Smooth muscle cell (in vitro differentiated cells): ENCODE data around the gene WNT4. TPM values are rescaled to one million over a fixed set of nuclear protein-coding genes. Genes with fewer than 3 reads are reported as not detected.

Experiments used
- DNase-seq: peaks from one replicate; lab custom pipeline; 2025; ENCODE audit not compliant: unreplicated experiment; lab: John Stamatoyannopoulos, UW
- H2AFZ ChIP-seq: fragments of 200-600 bp; sonication (generic); 2 replicates; pipeline ENCODE4 v1.6.0; 2016; ENCODE audit warnings: antibody characterized with exemption, low read depth, mild to moderate bottlenecking
- H3F3A ChIP-seq: fragments of 200-600 bp; sonication (generic); 2 replicates; pipeline ENCODE4 v1.6.0; 2017; ENCODE audit warnings: antibody characterized with exemption, low read depth
- H3K27ac ChIP-seq: fragments of 200-600 bp; sonication (generic); 2 replicates; pipeline ENCODE4 v1.5.1; 2016; ENCODE audit warnings: low read depth, mild to moderate bottlenecking
- H3K27me3 ChIP-seq: fragments of 200-600 bp; sonication (generic); 2 replicates; pipeline ENCODE4 v1.6.1; 2016; ENCODE audit warnings: low read depth, mild to moderate bottlenecking
- H3K36me3 ChIP-seq: fragments of 200-600 bp; sonication (generic); 2 replicates; pipeline ENCODE4 v1.5.1; 2016; ENCODE audit warnings: low read depth
- H3K4me1 ChIP-seq: fragments of 200-600 bp; sonication (generic); 2 replicates; pipeline ENCODE4 v1.5.1; 2016; ENCODE audit warnings: low read depth
- H3K4me2 ChIP-seq: fragments of 200-600 bp; sonication (generic); 2 replicates; pipeline ENCODE4 v1.6.0; 2016; ENCODE audit warnings: mild to moderate bottlenecking
- H3K4me3 ChIP-seq: fragments of 200-600 bp; sonication (generic); 2 replicates; pipeline ENCODE4 v1.5.1; 2016; ENCODE audit warnings: mild to moderate bottlenecking
- H3K79me2 ChIP-seq: fragments of 200-600 bp; sonication (generic); 2 replicates; pipeline ENCODE4 v1.6.0; 2016; ENCODE audit warnings: low read depth, mild to moderate bottlenecking
- H3K9ac ChIP-seq: fragments of 200-600 bp; sonication (generic); 2 replicates; pipeline ENCODE4 v1.6.0; 2016; ENCODE audit warnings: low read depth
- H3K9me3 ChIP-seq: fragments of 200-600 bp; sonication (generic); replicated peaks from 2 replicates; pipeline ENCODE4 v1.5.1; 2016; ENCODE audit warnings: low read depth
- H4K20me1 ChIP-seq: fragments of 200-600 bp; sonication (generic); 2 replicates; pipeline ENCODE4 v1.6.0; 2016; ENCODE audit warnings: low read depth
- CTCF ChIP-seq: fragments of 200-600 bp; sonication (generic); IDR thresholded peaks from 2 replicates; pipeline ENCODE4 v1.5.1; 2017; ENCODE audit warnings: borderline replicate concordance, mild to moderate bottlenecking, antibody characterized with exemption; ENCODE audit not compliant: insufficient read depth, poor library complexity, severe bottlenecking
- WGBS: methylation state at CpG from one replicate; pipeline ENCODE4 v1.1.7; 2016; ENCODE audit warnings: low lambda C conversion rate; 5-methylcytosine and 5-hydroxymethylcytosine counted together
- polyA plus RNA-seq: library from polyadenylated mRNA; unstranded; fragments of >200 nt; fragmentation: Nextera tagmentation; extraction: Ambion mirVana; gene quantifications from 2 replicates; pipeline ENCODE4 v1.2.1, GENCODE V29; 2016
- total RNA-seq: library from RNA; depleted of rRNA; stranded (reverse); fragments of >200 nt; gene quantifications from 2 replicates; pipeline ENCODE4 v1.2.3, GENCODE V29; 2014

WNT4 gene
- total and polyA plus RNA-seq, 2 experiments from 2014 or later: 0.18 to 0.55 TPM

- WGBS: 43% methylated on average over 2 of the region's 2 CpGs
- Histone ChIP-seq H3K27ac (peak overlapping the region; percentile 22), H3K36me3 (peaks cover 7% of the 10 kb centered on the region), H3K9me3 (no peaks in the 10 kb centered on the region), H4K20me1 (peaks cover 100% of the 10 kb centered on the region), H3F3A (peaks cover 10% of the 10 kb centered on the region), H3K27me3 (no peaks in the 10 kb centered on the region), H2AFZ (no peak overlapping the region), H3K4me1 (peaks cover 10% of the 10 kb centered on the region), H3K9ac (no peak overlapping the region), H3K4me2 (no peak overlapping the region), H3K79me2 (peaks cover 100% of the 10 kb centered on the region), H3K4me3 (no peak overlapping the region)
- TF ChIP-seq CTCF: no peak
- DNase-seq: no peak
Measured at GRCh38 chr1:22075718-22076117, 67.2 kb downstream of the WNT4 start.

GRCh38 chr1:22074803-22075202 lies 68.1 kb downstream of the WNT4 start:
- Histone ChIP-seq H3K79me2 (peaks cover 100% of the 10 kb centered on the region), H3K36me3 (peaks cover 4% of the 10 kb centered on the region), H3K9ac (no peak overlapping the region), H3K9me3 (no peaks in the 10 kb centered on the region), H4K20me1 (peaks cover 100% of the 10 kb centered on the region), H3K27me3 (no peaks in the 10 kb centered on the region), H3K4me1 (peaks cover 10% of the 10 kb centered on the region), H3K4me3 (no peak overlapping the region), H3F3A (peaks cover 10% of the 10 kb centered on the region), H3K4me2 (peak overlapping the region; percentile 3), H2AFZ (no peak overlapping the region), H3K27ac (peak overlapping the region; percentile 41)
- no peak for DNase-seq
- 33% methylated on average over 1 of the region's 1 CpG for WGBS
- no peak for TF ChIP-seq CTCF

GRCh38 chr1:22071511-22071910 lies 71.4 kb downstream of the WNT4 start:
- Histone ChIP-seq H3K4me3 (no peak overlapping the region), H3K9me3 (no peaks in the 10 kb centered on the region), H3K4me1 (peaks cover 10% of the 10 kb centered on the region), H4K20me1 (peaks cover 100% of the 10 kb centered on the region), H3K79me2 (peaks cover 100% of the 10 kb centered on the region), H3K27ac (peak overlapping the region; percentile 5), H3K27me3 (no peaks in the 10 kb centered on the region), H2AFZ (no peak overlapping the region), H3K36me3 (no peaks in the 10 kb centered on the region), H3K9ac (no peak overlapping the region), H3F3A (peaks cover 5% of the 10 kb centered on the region), H3K4me2 (peak overlapping the region; percentile 20)
- no peak for DNase-seq
- TF ChIP-seq CTCF: no peak
- WGBS: 78% methylated on average over 2 of the region's 2 CpGs

Other genes with a start within 250 kb of the WNT4 start
- 26.4 and 40.7 TPM in 2 replicates for gene HSPG2, start 205.8 kb downstream of the WNT4 start, total RNA-seq
- gene HSPG2, start 205.8 kb downstream of the WNT4 start, polyA plus RNA-seq: 46.7 and 55.4 TPM in 2 replicates
- gene CELA3B, start 166.1 kb downstream of the WNT4 start, total RNA-seq: not detected in 2 replicates
- gene CELA3B, start 166.1 kb downstream of the WNT4 start, polyA plus RNA-seq: not detected in 2 replicates
- gene CELA3A, start 141.4 kb downstream of the WNT4 start, total RNA-seq: not detected in 2 replicates
- gene CELA3A, start 141.4 kb downstream of the WNT4 start, polyA plus RNA-seq: not detected in 2 replicates
- gene CDC42, start 90.4 kb downstream of the WNT4 start, total RNA-seq: 407 and 453 TPM in 2 replicates
- gene CDC42, start 90.4 kb downstream of the WNT4 start, polyA plus RNA-seq: 70.2 and 74.0 TPM in 2 replicates